NCI-H226 (cell line): ENCODE data around the gene MRRF.
A peak's percentile ranks its signal among the peaks of the same experiment; 100 is the strongest.

Experiments used
- DNase-seq: peaks from one replicate; pipeline ENCODE4 v3.0.0-alpha.2; 2015

MRRF gene

DNA sequence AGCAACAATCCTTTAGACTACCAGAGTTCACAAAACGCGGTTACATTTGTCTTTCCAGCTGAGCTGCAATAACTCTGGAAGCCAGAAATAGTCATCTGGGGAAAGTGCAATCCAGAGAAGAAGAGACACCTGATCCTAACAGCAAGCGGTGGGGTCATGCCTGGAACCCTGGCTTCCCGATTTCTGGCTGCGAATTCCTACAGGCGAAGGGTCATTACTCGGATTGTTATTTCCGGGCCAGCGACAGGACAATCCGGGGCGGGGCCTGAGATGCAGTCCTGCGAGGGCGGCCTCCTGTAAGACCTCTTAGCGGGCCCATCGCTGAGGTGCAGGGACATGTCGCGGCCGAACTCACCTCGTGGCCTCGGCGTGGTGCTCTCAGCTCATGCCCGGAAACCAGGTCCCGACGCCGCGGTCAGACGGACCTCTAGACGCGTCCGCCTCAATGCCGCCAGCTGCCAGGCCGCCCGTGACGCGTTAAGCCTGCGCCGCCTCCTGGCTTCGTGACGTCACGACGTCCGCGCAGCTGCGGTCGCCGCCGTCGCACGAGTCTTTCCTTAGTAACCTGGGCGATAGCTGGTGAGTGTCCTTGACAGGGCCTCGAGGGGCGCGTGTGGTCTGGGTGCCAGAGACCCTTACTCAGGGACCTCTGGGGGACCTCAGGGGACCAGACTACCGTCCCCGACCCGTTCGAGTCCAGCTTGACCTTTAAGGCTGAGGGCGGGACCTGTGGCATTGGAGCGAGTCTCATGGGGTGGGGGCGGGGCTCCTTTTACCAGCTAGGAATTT lies at the start of gene MRRF, which contains the start of gene RBM18:
Gene MRRF, plus strand, starts transcription at position 523 of the 789 bp plus-strand sequence. CDS start 6,010 bp downstream, outside the sequence.
Gene RBM18, minus strand, starts transcription at position 481 of the 789 bp plus-strand sequence. CDS start 3,348 bp downstream, outside the sequence.
- peak; percentile 85 for DNase-seq

- no peak for DNase-seq
These were observed 49.0 kb upstream of the MRRF start for GRCh38 chr9:122215663-122216062.

DNA sequence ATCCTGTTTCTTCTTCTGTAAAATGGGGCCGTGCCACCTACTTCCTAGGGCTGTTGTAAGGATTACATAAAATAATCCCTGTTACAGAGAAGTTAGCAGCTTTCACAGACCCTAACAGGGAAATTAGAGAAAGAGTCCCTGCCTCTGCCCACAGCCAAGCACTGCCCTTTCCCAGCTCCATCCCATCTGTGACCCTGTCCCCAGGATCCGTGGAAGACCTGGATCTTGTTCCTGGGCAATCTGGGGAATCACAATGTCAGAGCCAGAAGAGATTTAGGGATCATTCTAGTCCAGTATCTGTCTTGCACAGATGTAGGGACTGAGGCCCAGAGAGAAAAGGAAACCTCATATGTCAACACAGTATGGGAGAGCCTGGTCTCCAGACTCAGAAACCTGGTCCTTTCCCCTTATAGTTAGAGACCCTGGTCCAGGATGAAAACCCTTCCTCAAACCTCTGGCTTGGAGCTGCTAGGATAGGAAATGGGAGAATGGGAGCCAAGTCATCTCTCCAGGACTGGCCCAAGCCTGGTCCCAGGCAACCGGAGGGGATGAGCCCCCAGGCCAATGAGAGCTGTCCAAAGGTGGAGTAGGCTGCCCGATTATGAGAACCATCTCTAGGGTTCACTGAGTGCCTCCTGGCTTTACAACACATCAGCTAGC lies 48.4 kb upstream of the MRRF start:
- no peak for DNase-seq

DNA sequence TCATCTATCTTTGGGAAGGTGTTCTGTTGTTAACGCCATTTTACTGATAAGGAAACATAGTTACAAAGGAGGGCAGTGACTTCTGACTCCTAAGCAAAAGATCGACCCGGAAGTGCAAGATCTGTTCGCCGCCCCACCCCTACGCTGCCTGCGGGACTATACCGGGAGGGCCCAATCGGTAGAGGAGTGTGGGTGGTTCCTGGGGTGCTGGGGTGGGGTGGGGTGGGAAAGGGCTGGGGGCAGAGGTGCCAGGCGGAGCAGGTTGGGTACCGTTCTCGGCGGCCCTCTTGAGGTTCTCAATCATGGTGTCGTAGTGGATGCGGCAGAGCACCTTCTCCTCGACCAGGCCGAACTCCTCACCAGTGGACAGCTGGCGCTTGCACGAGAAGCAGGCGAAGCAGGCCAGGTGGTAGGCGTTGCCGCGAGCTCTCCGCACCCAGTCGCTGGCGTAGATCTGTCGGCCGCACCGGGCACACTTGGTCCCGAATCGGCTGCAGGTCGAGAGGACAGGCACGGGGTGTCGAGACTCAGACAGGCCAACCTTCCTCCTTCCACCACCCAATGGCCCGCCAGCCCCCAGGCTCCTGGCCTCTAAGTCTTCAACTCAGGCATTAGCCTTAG lies 47.8 kb upstream of the MRRF start:
- no peak for DNase-seq

DNA sequence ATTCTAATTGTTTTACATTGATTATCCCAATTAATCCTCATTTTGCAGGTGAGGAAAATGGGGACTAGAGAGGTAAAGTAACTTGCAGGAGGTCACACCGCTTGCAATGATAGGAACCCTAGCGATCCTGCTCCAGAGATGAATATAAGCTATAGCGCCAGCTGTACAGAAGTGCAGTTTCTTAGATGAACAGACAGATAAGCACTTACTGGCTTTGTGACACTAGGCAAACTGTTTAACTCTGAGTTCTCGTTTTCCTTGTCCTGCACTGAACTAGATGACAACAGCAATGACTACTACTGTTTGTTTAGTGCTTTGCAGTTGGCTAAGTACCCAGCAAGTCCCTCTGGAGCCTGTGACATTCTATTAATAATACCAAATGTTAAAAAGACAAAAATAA lies 47.0 kb upstream of the MRRF start:
- DNase-seq: no peak

GRCh38 chr9:122218071-122218934 lies 46.4 kb upstream of the MRRF start:
- DNase-seq: no peak

DNA sequence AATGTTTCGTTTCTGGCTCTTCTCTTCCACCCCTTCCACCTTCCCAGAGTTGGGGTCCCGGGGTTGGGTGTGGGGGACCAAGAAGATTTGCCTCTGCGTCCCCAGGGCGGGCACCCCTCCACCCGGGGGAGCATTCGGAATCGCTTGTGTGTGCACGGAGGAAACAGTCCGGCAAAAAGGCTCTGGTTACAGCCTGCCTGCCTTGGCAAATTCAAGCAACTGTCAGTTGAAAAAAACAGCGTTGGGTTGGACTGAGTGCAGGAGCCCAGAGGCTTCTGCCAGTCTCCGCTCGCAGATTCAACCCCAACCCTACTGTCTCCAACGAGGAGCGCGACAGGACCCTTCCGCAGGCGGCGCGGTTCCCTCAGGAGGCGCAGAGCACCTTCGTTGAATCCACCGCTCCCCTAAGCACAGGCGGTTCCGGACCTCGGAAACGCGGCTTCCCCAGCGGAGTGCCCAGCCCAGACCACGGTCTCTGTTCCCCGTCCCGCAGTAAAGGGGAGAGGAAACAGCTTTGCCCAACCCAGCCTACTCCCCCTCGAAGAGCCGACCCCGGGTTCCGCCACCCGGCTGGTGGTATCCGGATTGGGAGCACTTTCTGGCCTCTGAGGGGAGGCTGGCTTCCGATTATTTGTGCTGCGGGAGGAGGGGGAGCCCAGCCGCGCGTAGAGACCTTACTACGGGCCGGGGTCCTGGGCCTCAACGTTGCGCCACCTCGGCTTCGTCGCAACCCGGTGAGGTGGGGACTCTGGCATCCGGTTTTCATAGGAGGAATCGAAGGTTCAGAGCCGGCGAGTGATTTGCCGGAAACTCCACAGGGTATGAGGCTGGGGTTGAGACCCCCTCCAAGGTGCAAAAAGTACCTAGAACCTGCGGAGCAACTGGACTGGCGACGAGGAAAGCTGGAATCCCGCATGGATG lies 45.5 kb upstream of the MRRF start:
- DNase-seq: no peak

DNA sequence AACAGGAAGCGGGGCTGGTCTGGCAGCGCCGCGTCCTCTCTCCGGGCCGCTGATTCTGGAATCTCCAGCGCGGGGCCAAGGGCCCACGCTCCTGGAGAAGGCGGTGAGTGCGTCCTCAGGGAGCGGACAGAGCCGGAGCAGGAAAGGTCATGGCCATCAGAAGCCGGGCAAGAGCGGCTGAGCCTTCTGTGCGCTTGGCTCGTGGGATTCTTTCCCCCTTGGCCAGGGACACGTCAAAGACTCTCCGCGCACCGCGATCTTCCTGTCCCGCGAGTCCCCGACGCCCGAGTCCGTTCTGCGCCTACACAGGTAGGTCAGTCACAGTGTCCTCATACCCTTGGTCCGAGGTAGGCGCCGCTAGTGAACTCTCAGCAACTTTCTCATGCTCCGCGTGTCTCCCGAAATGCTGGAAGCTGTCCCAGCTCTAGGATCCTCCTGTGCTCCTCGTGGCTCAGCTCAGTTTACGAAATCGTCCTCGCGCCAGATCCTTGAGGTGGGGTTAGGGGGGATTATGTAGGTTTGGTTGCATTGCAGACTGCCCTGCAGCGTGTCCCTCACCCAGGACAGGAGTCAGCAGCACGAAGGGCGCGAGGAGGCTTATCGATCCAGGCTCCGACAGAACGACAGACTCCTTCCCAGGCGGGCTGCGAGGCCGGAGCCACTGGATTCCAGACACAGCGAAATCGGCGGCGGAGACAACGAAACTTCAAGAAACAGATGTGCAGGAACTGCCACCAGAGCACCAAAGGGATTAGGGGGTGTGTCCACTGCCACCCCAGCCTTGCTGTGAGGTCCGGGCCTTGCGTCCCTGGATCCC lies 44.6 kb upstream of the MRRF start:
- no peak for DNase-seq

DNA sequence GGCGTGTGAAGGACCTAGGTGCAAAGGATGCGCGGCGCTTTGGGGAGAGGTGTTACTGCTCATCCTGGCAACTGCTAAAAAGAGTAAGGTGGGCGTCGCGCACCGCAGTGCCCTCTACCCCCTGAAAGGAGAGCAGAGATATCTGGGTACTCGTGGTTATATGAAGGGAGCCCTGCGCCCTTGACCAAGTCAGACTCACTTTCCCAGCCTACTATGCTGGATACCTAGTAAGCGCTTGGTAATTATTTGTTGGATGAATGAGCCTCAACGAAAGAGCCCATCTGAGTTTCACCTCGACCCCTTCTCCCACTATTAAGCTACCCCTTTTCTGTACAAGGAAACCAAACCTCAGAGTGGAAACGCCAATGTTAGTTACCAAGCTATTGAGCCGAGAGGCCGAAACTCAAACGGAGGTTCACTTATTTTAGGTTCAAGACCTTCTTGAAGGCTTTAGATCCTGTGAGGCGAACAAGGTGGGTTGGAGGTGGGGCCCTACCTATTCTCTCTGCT lies 44.0 kb upstream of the MRRF start:
- DNase-seq: no peak

DNA sequence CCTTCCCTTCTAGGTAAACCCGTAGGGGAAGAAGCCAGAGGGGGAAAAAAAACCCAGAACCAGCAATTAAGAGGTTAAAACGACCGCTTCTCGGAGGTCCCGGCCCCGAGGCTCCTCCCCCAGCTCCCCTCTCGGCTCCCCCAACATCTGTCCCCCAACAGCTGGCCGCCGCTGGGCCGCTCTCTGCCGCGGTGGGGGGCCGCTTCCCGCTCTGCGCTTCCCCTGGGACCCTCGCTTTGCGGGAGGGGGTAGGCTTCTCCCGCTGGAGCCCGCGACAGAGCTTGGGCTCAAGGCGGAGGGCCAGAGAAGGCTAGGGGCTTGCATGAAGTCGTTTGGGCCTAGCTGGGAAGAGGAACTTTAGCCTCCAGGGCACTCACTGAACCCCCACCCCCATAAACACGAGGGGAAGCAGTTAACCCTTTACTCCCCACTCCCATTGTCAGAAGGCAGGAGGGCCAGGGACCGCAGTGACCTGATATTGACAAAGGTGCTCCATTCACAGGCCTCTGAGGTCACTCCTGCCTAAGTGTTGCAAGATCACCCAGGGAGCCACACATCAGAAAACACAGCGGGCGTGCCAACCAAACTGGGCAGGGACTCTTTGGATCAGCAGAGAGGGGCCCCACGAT lies 43.4 kb upstream of the MRRF start:
- DNase-seq: no peak

DNA sequence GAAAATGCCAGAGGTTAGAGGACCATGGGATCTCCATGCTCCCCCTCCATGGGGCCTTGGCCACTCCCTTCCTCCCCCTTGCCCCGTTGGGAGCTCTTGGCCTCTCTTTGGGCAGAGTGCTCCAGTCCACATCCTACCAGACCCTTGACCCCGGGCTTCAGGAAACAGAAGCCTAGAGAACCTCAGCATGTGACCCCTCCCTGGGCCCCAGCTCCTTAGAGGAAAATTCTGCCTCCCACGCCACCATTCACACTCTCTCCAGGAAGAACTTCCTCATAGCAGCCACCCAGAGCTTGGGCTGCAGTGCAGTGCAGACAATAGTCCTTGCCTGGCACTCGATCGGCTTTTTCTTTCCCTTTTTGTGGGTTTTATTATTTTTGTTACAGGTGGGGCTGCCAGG lies 41.9 kb upstream of the MRRF start:
- no peak for DNase-seq

DNA sequence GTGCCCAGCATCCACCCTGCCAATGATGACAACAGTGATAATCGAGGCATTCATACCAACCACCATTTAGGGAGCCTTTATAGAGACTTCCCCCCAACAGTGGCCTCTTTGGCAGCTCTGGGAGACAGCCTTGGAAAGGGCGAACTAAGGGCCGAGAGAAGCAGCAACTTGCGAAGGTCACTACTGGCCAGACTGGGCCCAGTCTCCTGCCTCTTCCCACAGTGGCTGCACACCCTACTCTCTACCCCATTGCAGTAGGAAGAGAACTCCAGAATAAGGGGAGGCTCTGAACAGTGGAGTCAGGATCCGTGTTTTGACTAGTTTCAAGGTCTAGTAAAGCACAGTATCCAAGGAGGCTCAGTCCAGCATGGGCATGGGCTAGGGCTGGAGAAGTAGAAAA lies 41.2 kb upstream of the MRRF start:
- DNase-seq: no peak

GRCh38 chr9:122225312-122226141 lies 39.2 kb upstream of the MRRF start:
- DNase-seq: no peak

GRCh38 chr9:122226142-122226757 lies 38.4 kb upstream of the MRRF start:
- DNase-seq: no peak

- DNase-seq: no peak
These were observed 37.7 kb upstream of the MRRF start for GRCh38 chr9:122226758-122227574.

DNA sequence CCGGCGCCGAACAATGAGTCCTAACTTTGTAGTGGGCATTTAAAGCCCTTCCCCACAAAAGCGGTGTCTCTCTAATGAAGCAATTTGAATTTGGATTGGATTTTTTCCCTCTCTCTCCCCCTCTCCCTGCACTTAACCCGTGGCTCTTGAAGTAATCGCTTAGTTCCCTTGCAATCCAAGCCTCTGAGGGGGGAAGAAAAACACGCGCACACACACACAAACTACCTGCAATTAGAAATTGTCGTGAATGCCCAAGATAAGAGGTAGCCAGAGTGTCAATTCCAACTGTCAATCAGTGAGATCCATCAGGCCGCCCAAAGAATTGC lies 37.1 kb upstream of the MRRF start:
- no peak for DNase-seq

DNA sequence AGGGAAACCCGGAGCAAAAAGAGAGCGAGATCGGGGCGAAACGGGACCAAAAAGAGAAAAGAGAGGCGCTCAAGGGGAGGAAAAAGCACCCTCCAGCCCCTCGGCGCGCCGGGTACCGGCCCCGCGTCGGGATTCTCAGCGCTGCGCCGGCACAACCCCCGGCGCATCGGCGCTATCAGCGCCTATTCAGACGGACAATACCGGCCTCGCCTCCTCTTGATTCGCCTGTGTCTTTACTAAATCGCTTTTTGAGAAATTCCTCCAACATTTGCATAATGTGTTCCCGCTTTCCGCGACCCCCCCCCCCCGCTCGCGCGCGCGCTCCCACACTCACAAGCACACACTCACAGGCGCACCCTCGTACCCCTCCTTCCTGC lies 36.5 kb upstream of the MRRF start:
- DNase-seq: no peak
